OCI-LY1 (cell line): ENCODE data around the gene ZNF540.

Experiments
- EZH2 ChIP-seq: fragments of 200-600 bp; sonication (generic), shearing (Covaris generic); IDR thresholded peaks from 2 replicates; pipeline ENCODE4 v1.8.0; 2017; ENCODE audit warnings: borderline replicate concordance, mixed run types, mild to moderate bottlenecking, antibody characterized with exemption, low read length, moderate library complexity, mixed read lengths
- TF ChIP-seq, protein P1 (sequence below): fragments of 200-600 bp; sonication (generic), shearing (Covaris generic); IDR thresholded peaks from 2 replicates; pipeline ENCODE4 v1.5.1; 2017; ENCODE audit warnings: mild to moderate bottlenecking, antibody characterized with exemption, low read length, moderate library complexity, mixed read lengths

DNA sequence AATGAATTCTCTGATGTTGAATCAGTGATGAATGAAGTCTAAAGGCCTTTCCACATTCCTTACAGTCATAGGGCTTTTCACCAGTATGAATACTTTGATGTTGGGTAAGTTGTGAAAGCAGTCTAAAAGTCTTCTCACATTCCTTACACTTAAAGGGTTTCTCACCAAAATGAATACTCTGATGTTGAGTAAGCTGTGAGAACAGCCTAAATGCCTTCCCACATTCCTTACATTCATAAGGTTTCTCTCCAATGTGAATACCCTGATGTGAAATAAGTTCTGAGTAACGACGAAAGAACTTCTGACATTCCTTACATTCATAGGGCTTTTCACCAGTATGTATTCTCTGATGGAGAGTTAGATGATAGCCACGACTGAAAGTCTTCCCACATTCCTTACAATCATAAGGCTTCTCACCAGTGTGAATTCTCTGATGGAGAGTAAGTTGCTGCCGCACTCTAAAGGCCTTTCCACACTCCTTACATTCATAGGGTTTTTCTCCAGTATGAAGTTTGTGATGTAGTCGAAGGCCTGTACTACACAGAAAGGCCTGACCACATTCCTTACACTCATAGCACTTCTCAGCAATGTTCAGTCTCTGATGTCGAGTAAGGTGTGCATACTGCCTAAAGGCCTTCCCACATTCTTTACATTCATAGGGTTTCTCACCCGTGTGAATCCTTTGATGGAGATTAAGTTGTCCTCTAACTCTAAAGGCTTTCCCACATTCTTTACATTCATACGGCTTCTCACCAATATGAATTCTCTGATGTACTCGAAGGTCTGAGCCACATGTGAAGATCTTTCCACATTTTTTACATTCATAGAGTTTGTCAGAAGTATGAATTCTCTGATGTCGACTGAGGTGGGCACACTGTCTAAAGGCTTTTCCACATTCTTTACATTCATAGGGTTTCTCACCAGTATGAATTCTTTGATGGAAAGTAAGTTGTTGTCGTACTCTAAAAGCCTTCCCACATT, 40.7 kb downstream of the ZNF540 start:
- TF ChIP-seq, protein P1, sequence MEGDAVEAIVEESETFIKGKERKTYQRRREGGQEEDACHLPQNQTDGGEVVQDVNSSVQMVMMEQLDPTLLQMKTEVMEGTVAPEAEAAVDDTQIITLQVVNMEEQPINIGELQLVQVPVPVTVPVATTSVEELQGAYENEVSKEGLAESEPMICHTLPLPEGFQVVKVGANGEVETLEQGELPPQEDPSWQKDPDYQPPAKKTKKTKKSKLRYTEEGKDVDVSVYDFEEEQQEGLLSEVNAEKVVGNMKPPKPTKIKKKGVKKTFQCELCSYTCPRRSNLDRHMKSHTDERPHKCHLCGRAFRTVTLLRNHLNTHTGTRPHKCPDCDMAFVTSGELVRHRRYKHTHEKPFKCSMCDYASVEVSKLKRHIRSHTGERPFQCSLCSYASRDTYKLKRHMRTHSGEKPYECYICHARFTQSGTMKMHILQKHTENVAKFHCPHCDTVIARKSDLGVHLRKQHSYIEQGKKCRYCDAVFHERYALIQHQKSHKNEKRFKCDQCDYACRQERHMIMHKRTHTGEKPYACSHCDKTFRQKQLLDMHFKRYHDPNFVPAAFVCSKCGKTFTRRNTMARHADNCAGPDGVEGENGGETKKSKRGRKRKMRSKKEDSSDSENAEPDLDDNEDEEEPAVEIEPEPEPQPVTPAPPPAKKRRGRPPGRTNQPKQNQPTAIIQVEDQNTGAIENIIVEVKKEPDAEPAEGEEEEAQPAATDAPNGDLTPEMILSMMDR = no peak
- TF ChIP-seq EZH2 = no peak
